Measurements from ENCODE around the gene NODAL.

The NODAL gene

GRCh38 chr10:70476249-70477035 lies 35.0 kb upstream of the NODAL start:
- Histone ChIP-seq H3K36me3 (ENCODE audit: control insufficient read depth in 1 of 2, insufficient read depth in 2 of 2, low read length in 2 of 2) (no peaks in the 10 kb centered on the region), H2AK5ac (ENCODE audit: low read length) (no peak overlapping the region), H3K79me2 (ENCODE audit: control insufficient read depth, insufficient read depth, low read length, poor library complexity) (no peaks in the 10 kb centered on the region), H3K23ac (ENCODE audit: low read length) (no peak overlapping the region), H3K4me2 (ENCODE audit: low read length) (no peak overlapping the region), H2AFZ (ENCODE audit: insufficient read depth, low read length, poor library complexity) (no peak overlapping the region), H3K9me3 (ENCODE audit: insufficient read depth, low read depth, low read length) (peaks cover 2% of the 10 kb centered on the region), H4K8ac (ENCODE audit: low read depth, low read length) (no peak overlapping the region), H4K91ac (ENCODE audit: low read depth, low read length) (no peak overlapping the region), H3K4ac (ENCODE audit: low read depth, low read length) (no peak overlapping the region), H3K4me3 (ENCODE audit: low read depth, low read length) (no peak overlapping the region), H3K18ac (ENCODE audit: low read length) (no peak overlapping the region), H4K12ac (ENCODE audit: low read depth, low read length) (no peak overlapping the region), H3K27ac (ENCODE audit: low read depth, low read length) (no peak overlapping the region), H2BK120ac (ENCODE audit: insufficient read depth, low read length, poor library complexity) (no peak overlapping the region), H3K79me1 (ENCODE audit: low read length) (no peaks in the 10 kb centered on the region), H2BK5ac (ENCODE audit: low read depth, low read length, poor library complexity) (no peak overlapping the region), H3K14ac (ENCODE audit: low read length) (no peak overlapping the region), H3K27me3 (ENCODE audit: insufficient read depth, low read length) (peaks cover 34% of the 10 kb centered on the region), H3K4me1 (ENCODE audit: control insufficient read depth in 1 of 2, insufficient read depth in 2 of 2, low read length in 2 of 2) (peaks cover 3 to 9% of the 10 kb centered on the region in 2 experiments), H3K9ac (ENCODE audit: low read length) (no peak overlapping the region), H2BK12ac (ENCODE audit: low read length) (no peak overlapping the region)
- DNase-seq, result no peak
- WGBS (ENCODE audit: extremely low coverage, insufficient coverage, insufficient read length), result no CpG with 5 or more reads among the region's 7 CpGs

- no peaks in the 10 kb centered on the region for H3K36me3 ChIP-seq (ENCODE audit: control insufficient read depth in 1 of 2, insufficient read depth in 2 of 2, low read length in 2 of 2)
- DNase-seq, result peak in 1 of 2 donors; percentile 8
- WGBS (ENCODE audit: extremely low coverage, insufficient coverage, insufficient read length), result no CpG with 5 or more reads among the region's 8 CpGs
- H2BK12ac ChIP-seq (ENCODE audit: low read length), result no peak overlapping the region
- H3K23ac ChIP-seq (ENCODE audit: low read length), result no peak overlapping the region
- no peak overlapping the region for H3K4ac ChIP-seq (ENCODE audit: low read depth, low read length)
- H3K4me3 ChIP-seq (ENCODE audit: low read depth, low read length), result no peak overlapping the region
- peaks cover 2% of the 10 kb centered on the region for H3K9me3 ChIP-seq (ENCODE audit: insufficient read depth, low read depth, low read length)
- H3K79me2 ChIP-seq (ENCODE audit: control insufficient read depth, insufficient read depth, low read length, poor library complexity), result no peaks in the 10 kb centered on the region
- no peak overlapping the region for H3K18ac ChIP-seq (ENCODE audit: low read length)
- peaks cover 34% of the 10 kb centered on the region for H3K27me3 ChIP-seq (ENCODE audit: insufficient read depth, low read length)
- no peak overlapping the region for H2BK5ac ChIP-seq (ENCODE audit: low read depth, low read length, poor library complexity)
- no peak overlapping the region for H3K14ac ChIP-seq (ENCODE audit: low read length)
- no peak overlapping the region for H4K91ac ChIP-seq (ENCODE audit: low read depth, low read length)
- H3K79me1 ChIP-seq (ENCODE audit: low read length), result no peaks in the 10 kb centered on the region
- H3K27ac ChIP-seq (ENCODE audit: low read depth, low read length), result no peak overlapping the region
- no peak overlapping the region for H3K9ac ChIP-seq (ENCODE audit: low read length)
- no peak overlapping the region for H4K12ac ChIP-seq (ENCODE audit: low read depth, low read length)
- H2AK5ac ChIP-seq (ENCODE audit: low read length), result no peak overlapping the region
- H2BK120ac ChIP-seq (ENCODE audit: insufficient read depth, low read length, poor library complexity), result no peak overlapping the region
- peaks cover 3 to 9% of the 10 kb centered on the region in 2 experiments for H3K4me1 ChIP-seq (ENCODE audit: control insufficient read depth in 1 of 2, insufficient read depth in 2 of 2, low read length in 2 of 2)
- H2AFZ ChIP-seq (ENCODE audit: insufficient read depth, low read length, poor library complexity), result no peak overlapping the region
- no peak overlapping the region for H4K8ac ChIP-seq (ENCODE audit: low read depth, low read length)
- H3K4me2 ChIP-seq (ENCODE audit: low read length), result no peak overlapping the region
Measured at GRCh38 chr10:70475661-70476060, 34.2 kb upstream of the NODAL start.

- H3K36me3 ChIP-seq (ENCODE audit: control insufficient read depth in 1 of 2, insufficient read depth in 2 of 2, low read length in 2 of 2), result no peaks in the 10 kb centered on the region
- no peak overlapping the region for H3K23ac ChIP-seq (ENCODE audit: low read length)
- DNase-seq, result no peak
- H3K18ac ChIP-seq (ENCODE audit: low read length), result no peak overlapping the region
- H3K9me3 ChIP-seq (ENCODE audit: insufficient read depth, low read depth, low read length), result peaks cover 2% of the 10 kb centered on the region
- H4K91ac ChIP-seq (ENCODE audit: low read depth, low read length), result no peak overlapping the region
- H3K4me2 ChIP-seq (ENCODE audit: low read length), result no peak overlapping the region
- no peak overlapping the region for H3K4ac ChIP-seq (ENCODE audit: low read depth, low read length)
- H2AFZ ChIP-seq (ENCODE audit: insufficient read depth, low read length, poor library complexity), result no peak overlapping the region
- H2BK120ac ChIP-seq (ENCODE audit: insufficient read depth, low read length, poor library complexity), result no peak overlapping the region
- no peak overlapping the region for H3K27ac ChIP-seq (ENCODE audit: low read depth, low read length)
- H3K14ac ChIP-seq (ENCODE audit: low read length), result no peak overlapping the region
- H4K12ac ChIP-seq (ENCODE audit: low read depth, low read length), result no peak overlapping the region
- H3K9ac ChIP-seq (ENCODE audit: low read length), result no peak overlapping the region
- WGBS (ENCODE audit: extremely low coverage, insufficient coverage, insufficient read length), result no CpG with 5 or more reads among the region's 2 CpGs
- H4K8ac ChIP-seq (ENCODE audit: low read depth, low read length), result no peak overlapping the region
- H2BK12ac ChIP-seq (ENCODE audit: low read length), result no peak overlapping the region
- no peaks in the 10 kb centered on the region for H3K79me1 ChIP-seq (ENCODE audit: low read length)
- no peak overlapping the region for H3K4me3 ChIP-seq (ENCODE audit: low read depth, low read length)
- no peak overlapping the region for H2BK5ac ChIP-seq (ENCODE audit: low read depth, low read length, poor library complexity)
- peaks cover 3 to 9% of the 10 kb centered on the region in 2 experiments for H3K4me1 ChIP-seq (ENCODE audit: control insufficient read depth in 1 of 2, insufficient read depth in 2 of 2, low read length in 2 of 2)
- H3K27me3 ChIP-seq (ENCODE audit: insufficient read depth, low read length), result peaks cover 32% of the 10 kb centered on the region
- H2AK5ac ChIP-seq (ENCODE audit: low read length), result no peak overlapping the region
- no peaks in the 10 kb centered on the region for H3K79me2 ChIP-seq (ENCODE audit: control insufficient read depth, insufficient read depth, low read length, poor library complexity)
Measured at GRCh38 chr10:70474780-70475179, 33.3 kb upstream of the NODAL start.

- no peak overlapping the region for H2BK120ac ChIP-seq (ENCODE audit: insufficient read depth, low read length, poor library complexity)
- no peak overlapping the region for H3K18ac ChIP-seq (ENCODE audit: low read length)
- no peak overlapping the region for H3K27ac ChIP-seq (ENCODE audit: low read depth, low read length)
Measured at GRCh38 chr10:70472799-70473454, 31.4 kb upstream of the NODAL start.

More at GRCh38 chr10:70472799-70473454, 31.4 kb upstream of the NODAL start:
- Histone ChIP-seq H2BK12ac (ENCODE audit: low read length) (no peak overlapping the region), H3K27me3 (ENCODE audit: insufficient read depth, low read length) (peaks cover 17% of the 10 kb centered on the region), H3K4me2 (ENCODE audit: low read length) (no peak overlapping the region), H2AK5ac (ENCODE audit: low read length) (no peak overlapping the region), H2BK5ac (ENCODE audit: low read depth, low read length, poor library complexity) (no peak overlapping the region), H3K9me3 (ENCODE audit: insufficient read depth, low read depth, low read length) (no peaks in the 10 kb centered on the region), H3K79me1 (ENCODE audit: low read length) (no peaks in the 10 kb centered on the region), H4K12ac (ENCODE audit: low read depth, low read length) (no peak overlapping the region), H2AFZ (ENCODE audit: insufficient read depth, low read length, poor library complexity) (no peak overlapping the region), H4K91ac (ENCODE audit: low read depth, low read length) (no peak overlapping the region), H3K4me1 (ENCODE audit: control insufficient read depth in 1 of 2, insufficient read depth in 2 of 2, low read length in 2 of 2) (peaks cover under 1 to 2% of the 10 kb centered on the region in 2 experiments), H3K4me3 (ENCODE audit: low read depth, low read length) (no peak overlapping the region), H3K4ac (ENCODE audit: low read depth, low read length) (no peak overlapping the region), H3K14ac (ENCODE audit: low read length) (no peak overlapping the region), H3K9ac (ENCODE audit: low read length) (no peak overlapping the region), H4K8ac (ENCODE audit: low read depth, low read length) (no peak overlapping the region), H3K36me3 (ENCODE audit: control insufficient read depth in 1 of 2, insufficient read depth in 2 of 2, low read length in 2 of 2) (no peaks in the 10 kb centered on the region), H3K23ac (ENCODE audit: low read length) (no peak overlapping the region), H3K79me2 (ENCODE audit: control insufficient read depth, insufficient read depth, low read length, poor library complexity) (no peaks in the 10 kb centered on the region)
- no peak for DNase-seq
- WGBS (ENCODE audit: extremely low coverage, insufficient coverage, insufficient read length), result no CpG with 5 or more reads among the region's 8 CpGs
